NCI-H2029 treated with DMSO at 0.1 percent for 48 hours (cell line): Measurements from ENCODE around the gene WNT7B.

ENCODE experiments used
- DNase-seq: peaks from one replicate; lab custom pipeline; 2025; lab: John Stamatoyannopoulos, UW

The WNT7B gene

DNA sequence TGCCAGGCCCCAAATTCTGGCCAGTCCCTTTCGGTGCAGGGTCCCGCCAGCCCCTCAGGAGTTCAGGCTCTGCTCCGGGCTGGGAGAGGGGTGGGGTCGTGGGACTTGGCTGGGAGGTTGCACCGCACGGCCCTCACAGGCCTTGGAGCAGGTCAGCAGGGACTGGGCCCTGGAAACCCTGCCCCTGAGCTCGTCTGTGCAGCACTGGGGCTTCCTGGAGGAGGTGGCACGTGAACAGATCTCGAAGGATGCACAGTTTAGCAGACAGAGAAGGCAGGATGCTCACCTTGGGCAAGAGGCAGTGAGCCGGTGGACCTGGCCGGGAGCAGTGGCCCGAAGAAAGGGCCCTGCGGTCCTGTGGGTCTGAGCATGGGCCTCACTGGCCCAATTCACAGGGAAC lies 70.0 kb downstream of the WNT7B start:
- no peak for DNase-seq

DNA sequence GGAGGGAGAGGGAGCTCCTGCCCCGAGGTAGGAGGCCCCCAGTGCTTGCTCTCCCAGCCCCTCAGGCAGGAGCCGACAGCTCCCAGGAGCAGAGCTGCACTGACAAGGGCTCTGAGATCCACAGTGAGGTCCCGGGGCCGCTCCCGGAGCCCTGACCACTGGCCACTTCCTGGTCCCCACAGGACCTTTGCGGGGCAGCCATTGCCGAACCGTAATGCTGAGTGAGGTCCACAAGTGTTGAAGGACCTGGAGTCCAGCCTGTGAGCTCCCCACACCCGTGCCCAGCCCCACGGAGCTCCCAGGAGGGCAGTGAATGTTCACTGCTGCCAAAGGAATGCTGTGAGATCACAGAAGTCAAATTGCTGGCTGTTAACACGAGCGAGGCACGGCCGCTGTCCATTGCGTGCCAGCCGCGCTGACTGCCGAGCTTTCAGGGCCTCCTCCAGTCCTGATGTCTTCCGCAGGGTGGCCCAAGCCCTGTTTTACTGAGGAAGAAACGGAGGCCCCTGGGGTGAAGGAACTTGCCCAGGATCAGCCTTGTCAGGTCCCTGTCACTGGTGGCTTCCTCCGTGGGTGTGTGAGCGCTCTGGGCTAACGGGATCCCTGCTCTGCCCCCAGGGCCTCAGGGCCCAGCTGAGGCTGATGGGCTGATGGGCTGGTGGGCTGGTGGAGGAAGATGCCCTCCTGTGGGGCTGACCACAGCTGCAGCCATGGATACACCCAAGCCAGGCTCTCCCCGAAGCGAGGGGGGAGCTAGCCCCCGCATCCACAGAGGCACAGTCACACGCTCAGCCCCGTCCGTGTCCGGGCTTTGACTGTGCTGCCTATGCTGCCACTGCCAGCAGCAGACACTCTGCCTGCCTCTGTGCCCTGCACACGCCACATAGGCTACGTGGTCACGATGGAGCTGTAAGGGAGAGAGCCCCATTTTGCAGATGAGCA lies 70.8 kb downstream of the WNT7B start:
- DNase-seq: no peak

DNA sequence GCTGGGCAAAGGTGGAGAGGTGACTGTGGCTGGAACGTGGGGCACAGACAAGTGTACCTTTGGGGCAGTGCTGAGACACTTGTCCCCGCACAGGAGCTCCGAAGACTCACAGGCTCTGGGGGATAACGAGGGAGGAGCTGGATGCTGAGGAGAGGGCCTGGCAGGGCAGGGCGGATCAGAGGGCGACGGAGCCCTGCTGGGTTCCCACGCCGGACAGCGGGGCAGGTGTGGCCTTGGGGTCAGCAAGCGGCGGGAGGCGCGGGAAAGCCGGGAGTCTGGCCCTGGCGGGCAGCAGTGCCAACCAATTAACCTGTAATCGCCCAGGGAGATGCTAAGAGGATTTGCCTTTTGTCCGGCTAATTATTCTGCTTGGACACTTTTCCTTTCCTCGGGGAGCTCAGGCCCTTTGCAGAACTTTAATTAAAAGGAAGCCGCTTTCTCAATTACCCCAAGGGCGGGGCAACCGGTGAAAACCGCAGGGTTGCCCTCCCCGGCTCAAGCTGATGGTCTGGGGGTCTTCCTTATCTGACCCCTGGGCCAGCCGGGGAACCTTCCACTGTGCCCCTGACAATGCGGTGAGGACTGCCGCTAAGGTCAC lies 71.5 kb downstream of the WNT7B start:
- DNase-seq: no peak

DNA sequence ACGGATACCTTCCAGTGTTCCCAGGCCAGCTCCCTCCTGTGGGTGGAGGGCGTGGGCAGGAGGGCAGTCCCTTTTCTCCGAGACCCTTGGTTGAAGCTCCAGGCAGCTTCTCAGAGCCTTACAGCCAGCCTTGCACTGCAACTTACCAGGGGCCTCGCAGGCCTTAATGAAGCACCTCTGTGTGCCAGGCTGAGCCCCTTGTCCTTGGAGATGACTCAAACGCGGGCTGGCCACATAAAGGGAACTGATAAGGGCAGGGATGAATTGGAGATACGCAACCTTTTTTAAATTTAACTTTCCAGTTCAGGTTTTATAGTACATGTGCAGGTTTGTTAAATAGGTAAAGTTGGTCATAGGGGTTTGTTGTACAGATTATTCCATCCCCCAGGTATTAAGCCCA lies 72.7 kb downstream of the WNT7B start:
- no peak for DNase-seq

DNA sequence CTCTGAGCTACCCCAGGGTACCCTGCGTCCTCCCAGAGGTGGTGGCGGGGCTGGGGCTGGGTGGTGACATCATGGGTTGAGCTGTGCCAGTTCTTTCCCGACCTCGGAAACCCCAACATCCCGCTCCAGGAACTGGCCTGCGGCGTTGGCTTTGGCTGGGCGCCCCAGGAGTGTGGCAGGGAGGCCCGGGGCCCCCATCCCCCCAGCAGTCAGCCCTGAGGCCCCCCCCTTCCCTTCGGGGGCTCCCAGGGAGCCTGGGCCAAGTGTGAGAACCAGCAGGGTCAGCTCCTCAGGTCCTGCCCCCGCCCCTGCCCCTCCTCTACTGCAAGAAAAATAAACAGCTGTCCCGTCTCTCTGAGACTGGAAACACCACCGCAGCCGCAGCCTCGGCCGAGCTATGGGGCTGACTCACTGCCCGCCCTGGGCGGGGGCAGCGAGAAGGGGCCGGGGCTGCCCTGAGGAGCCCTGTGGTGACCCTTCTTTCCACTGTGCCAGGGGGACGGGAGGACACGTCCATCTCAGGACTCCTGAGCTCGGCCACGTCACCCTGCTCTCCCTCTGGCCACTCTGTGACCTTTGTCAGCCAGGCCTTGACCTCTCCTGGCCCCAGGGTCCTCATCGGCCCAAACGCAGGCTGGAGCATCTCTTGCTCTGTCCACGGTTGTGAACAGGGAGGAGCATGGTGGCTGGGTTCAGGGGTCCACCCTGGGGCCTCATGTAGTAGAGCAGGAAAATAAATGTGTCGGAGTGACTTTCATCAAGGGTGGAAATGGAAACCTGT lies 73.4 kb downstream of the WNT7B start:
- no peak for DNase-seq

DNA sequence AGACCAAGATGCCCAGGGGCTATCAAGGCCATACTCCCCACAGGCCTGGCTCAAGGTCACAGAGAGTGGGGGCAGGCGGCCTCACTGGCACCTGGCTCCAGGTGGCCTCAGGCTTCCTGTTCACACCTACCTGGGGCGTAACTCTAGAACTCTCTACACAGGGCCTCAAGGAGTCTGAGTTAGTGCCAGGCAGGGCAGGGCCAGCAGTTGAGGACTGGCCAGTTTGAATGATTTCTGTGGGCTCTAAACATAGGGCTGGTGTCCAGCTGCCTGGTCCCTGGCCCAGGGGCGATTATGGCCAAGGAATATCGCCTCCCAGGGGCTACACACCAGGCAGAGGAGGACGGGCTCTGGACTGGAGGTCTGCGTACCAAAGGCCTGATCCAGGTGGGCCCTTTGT lies 79.2 kb downstream of the WNT7B start:
- no peak for DNase-seq

DNA sequence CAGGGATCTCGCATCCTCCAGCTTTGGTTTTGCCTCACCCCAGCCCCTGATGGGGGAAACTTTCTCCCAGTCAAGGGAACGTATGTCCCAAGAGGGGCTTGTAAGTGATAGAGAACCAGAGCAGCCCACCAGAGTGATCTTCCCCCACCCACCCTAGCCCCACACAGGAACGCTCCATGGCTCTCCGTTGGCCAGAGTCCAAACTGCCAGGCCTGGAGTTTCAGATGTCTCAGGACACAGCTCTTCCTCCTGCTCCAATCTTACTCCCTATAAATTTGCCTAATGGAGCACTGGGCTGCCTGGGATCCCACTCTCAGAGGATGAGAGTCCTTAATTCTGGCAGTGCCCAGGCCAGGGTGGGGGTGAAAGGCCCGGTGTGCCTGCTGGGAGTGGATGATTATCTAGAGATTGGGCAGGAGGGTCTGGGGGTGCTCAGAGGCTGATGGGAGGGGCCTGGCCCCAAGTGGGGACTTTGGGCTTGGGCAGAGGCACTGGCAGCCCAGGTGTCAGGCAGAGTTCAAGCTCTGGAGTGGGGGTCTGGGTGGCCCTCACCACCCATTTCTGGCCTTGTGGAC lies 79.9 kb downstream of the WNT7B start:
- DNase-seq: no peak

DNA sequence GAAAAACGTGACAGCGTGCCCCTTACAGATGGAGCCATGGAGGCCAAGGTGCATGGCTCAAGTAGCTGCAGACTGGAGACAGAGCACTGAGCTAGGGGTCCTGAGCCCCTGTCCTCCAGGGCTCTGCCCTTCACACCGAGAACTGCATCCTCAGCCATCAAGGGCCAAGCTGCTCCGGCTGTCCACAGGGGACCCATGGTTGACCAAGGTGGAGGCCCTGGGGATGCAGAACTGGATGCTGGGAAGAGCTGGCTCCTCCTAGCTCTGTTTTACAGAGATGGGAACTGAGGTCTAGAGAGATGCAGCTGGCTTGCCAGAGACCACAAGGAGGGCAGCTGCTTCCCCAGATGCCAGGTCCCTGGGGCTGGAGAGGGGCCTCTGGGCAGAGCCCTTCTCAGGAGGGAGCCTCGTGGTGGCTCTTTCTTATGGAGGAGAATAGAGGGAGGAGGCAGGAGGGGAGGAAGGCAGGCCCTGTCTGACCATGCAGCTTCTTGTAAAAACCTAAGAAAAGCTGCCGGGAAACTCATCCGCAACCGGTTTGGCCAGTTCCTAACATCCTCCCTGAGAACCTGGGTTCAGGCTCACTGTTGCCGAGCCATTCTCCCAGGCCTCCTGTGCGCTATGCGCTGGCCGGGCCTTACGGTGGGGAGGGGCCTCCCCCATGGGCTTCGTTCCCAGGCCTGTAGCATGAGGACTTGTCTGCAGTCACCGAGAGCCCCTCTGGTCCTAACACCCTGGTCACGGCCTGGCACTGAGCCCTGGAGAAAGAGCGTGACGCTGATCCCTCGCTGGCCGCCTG lies 80.6 kb downstream of the WNT7B start:
- no peak for DNase-seq

DNA sequence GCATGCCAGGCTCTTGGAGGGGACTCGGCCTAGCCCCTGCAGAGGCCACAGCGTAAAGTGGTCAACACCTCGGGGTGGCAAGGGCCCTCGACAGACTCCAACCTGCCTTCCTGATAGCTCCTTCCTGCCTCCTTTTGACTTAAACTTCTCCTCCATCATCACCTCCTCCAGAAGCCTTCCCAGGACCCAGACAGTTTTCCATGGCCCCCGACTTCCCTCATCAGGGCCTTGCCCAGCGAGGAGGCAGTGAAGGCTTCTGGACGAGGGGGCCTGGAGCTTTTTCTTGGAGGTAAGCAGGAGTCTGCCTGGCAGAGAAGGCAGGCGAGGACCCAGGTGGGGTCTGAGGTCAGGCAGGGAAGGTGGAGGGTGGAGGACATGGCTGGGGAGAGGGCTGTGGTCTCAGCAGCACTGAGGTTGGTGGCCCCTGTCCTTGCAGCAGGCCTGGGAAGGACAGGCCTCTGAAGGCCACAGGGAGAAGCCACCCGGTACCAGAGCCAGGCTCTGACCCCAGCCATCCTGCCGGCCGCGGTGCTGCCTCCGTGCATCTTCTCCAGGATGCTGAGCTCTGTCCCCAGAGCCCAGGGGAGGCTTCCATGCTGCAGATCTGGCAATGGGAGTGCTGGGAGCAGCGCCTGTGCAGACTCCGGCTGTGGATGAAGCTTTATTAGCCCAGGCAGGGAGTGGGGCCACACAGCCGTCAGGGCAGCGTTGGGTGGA lies 81.4 kb downstream of the WNT7B start:
- no peak for DNase-seq

DNA sequence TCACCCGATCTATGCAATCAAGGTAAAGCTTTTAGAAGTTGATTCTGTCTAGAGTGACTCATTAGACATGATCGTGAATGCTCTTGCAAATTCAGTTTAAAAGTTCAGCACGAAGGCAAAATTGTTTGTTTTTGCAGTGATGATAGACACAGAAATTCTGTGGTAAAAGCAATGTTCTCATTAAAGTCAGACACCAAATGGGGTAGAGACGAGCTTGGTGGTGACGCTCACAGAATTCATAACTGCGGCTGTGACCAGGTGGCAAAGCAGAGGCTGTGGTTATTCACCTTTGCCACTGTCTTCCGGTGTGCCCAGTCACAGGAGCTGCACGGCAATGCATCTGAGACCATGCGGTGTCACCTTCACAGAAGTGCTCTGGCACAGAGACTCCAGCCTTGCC lies 83.4 kb downstream of the WNT7B start:
- DNase-seq: no peak

DNA sequence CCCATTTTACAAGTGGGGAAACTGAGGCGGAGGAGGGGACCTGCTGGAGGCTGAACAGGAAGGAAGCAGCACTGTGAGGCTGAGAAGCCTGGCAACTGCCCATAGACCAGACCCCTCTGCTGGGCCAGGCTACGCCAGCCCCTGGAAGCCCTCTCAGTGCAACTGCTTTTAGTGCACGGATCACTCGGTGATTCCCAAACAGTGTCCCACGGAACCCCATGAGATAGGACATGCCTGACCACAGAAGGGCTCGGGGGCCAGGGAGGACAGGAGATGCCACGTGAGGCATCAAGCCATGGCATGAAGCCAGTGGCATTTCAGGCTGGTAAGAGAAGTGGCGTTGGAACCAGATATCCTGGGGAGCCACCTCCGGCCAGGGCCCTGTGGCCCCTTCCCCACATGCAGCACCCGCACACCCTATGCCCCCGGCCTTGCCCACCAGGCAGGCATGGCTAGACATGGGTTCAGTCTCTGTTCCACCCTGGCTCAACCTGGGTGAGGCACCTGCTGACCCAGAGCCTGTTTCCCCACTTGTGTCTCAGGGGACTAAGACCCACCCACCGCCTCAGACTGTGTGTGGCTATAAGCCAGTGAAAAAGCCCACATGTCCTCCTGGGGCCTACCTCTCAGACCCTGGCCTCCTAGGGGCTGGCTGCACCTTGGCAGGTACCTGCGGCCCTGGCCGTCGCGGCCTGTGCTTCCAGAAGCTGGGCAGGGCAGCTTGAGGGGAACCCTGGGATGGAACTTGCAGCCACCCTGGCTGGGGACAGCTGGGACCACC lies 84.1 kb downstream of the WNT7B start:
- DNase-seq: no peak

DNA sequence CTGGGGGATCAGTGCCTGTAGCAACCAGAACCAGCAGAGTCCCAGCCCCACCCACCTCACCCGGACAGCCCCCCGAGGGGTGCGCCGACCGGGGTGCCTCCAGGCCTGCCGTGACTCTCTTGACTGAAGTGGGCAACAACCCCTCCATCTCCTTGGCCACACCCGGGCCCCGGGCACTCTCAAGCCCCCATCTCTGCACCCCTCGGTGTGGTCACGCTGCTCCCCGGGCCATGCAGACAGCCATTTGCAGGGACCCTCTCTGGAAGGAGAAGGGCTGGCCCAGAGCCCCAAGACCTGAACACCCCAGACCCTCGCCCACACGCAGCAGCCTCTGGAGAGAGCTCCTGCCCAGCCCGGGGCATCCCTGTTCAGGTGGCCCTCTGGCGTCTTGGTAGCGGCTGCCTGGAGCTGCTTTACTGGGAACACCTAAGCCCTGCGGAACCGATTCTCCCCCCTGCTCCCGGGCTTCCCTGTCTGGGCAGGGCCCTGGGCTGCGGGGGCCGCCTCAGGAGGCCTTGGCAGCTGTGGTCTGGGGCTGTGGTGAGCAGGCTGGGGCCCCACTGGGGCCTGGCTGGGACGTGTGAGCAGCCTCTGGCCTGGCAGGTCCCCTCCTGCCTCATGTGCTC lies 84.9 kb downstream of the WNT7B start:
- DNase-seq: no peak

DNA sequence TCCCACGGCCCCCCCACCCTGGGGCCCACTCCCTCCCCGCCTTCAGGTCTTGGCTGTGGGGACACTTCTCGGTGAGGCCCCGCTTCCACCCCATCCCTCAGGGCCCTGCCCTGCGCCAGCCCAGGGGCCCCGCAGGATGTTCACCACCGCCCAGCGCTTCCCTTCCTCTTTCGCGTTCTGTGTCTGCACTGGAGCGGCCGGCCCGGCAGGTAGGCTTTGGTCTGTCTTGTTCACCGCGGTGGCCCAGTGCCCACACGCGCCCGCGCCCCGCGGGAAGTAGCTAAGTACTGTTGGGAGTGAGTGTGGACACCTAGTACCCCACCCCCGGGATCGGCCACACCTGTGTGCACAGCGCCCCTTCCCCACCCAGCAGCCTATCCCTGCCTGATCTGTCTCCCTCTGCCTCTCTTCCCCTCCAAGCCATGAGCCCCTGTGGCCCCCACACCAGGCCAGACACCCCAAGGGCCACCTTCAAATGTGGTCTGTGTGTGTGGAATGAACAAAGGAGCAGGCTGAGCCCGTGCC lies 85.4 kb downstream of the WNT7B start:
- DNase-seq: no peak

DNA sequence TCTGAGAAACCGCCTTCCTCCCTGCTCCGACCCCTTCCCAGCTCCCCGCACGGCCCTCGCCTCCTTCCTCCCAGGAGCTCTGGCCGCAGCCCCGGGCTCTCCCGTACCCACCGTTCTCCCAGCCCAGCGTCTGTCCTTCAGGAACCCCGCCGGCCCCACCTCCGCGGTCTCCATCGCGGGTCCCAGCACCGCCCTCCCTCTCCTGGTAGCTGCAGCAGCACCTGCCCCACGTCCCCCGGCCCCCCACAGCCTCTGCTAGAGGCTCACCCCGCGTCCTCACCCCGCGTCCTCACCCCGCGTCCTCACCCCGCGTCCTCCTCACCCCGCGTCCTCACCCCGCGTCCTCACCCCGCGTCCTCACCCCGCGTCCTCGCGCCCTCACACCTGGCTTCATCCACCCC lies 85.9 kb downstream of the WNT7B start:
- no peak for DNase-seq

DNA sequence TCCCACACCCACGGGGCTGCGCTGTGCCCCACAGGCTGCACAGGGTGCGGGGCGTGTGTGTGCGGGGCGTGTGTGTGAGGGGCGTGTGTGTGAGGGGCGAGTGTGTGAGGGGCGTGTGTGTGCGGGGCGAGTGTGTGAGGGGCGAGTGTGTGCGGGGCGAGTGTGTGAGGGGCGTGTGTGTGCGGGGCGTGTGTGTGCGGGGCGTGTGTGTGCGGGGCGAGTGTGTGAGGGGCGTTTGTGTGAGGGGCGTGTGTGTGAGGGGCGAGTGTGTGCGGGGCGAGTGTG lies 86.7 kb downstream of the WNT7B start:
- no peak for DNase-seq

DNA sequence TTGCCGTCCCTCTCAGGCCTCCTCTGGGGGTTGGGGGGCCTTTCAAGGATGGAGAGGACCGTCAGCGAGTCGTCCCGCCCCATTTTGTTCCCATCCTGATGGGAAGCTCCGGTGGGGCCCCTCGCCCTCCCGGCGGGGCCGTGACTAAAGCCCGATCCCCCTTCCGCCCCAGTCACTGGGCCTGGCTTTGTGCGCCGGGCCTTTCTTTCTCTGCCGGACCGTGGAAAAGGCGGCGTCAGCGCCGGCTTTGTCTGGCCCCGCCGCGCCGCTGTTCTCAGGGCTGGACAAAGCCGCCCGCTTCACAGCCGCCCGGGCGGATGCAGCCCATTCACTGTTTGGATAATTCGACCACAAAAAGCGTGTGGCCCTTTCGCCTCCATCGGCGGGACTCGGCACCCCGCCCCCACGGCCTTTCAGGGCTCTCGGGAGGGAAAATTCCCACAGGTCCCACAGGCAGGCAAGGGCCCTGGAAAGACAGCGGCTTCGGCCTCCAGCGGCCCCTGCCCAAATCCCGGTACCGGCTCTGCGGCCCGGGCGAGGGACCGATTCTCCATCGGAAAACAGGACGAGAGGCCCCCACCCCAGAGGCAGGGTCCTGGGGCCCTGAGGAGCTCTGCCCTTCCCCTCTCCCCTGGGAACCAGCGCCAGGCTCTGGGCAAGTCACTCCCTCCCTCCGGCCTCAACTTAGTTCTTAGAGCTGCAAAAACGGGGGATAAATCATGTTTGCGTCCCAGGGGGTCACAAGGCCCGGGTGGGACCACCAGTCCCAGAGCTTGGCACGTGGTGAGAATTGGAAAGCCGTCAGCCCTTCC lies 87.2 kb downstream of the WNT7B start:
- no peak for DNase-seq

DNA sequence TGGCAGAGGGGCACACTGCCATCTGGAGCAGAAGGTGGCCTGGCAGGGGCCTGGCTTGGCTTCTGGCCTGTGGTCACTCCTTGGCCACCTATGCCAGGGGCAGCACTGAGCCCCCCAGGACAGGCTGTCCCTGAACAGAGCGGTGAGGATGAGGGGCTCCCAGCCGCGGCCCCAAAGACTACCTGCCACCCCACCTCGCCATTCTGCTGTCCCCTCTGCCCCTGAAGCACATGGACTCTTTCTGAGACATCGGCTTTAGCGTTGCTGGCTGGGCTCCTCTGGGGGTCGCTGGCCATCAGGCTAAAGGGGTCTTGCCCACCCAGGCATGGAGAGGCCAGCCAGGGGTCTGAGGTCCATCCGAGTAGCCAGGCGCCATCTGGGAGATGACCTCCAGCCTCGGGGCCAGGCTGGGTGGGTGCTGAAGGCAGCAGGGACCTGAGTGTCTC lies 87.8 kb downstream of the WNT7B start:
- no peak for DNase-seq

DNA sequence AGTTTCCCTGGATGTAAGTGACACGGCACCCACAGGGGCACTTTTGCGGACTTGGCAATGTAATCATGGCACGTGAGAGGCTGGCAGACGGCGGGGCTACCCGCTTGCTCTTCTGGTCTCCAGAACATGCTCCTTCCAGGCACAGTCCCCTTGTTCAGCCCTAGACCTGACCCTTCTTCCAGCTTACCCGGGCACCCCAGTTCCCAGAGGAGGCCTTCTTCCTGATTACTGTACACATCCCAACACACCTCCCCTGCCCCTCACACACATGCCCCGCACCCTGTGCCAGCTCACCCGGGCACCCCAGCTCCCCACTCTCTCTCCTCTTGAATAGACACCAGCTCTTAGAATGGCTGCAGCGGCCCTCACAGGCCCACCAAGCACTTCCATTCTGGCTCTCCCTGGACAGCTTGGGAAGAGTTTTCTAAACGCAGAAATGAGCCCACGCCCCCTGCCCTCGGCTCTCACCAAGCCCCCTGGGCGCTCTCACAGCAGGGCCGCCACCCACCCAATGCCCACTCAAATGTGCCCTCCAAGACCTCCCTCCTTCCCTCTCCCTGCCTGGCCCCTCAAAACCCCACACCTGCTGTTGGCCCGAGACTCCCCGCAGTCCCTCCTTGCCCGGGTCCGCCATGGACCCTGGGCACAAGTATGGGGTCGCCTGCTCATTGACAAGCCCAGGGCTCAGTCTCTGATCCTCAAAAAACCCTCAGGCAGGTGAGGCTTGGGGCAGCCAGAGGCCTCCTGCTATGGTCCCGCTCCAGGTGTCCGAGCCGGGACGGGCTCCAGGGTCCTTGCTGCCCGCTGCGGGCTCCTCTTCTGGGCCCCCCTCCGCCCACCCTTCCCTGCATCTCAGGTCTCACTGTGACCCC lies 88.5 kb downstream of the WNT7B start:
- DNase-seq: no peak
